ENCODE measurements around the gene PLCE1.

GRCh38 chr10:94010116-94010515 lies 16.4 kb downstream of the PLCE1 start:
- no peak for TF ChIP-seq CTCF (IDR thresholded peaks at IDR 0.05; ENCODE audit: insufficient read depth, low read depth, low read length)
- no peak for TF ChIP-seq EZH2 (IDR thresholded peaks at IDR 0.05; ENCODE audit: insufficient read depth, low read length)
